Activated effector memory CD4-positive, alpha-beta T cell treated with Interleukin-2 at 50 U/mL for 16 hours (primary cell): Measurements from ENCODE around the gene FXYD4.
"Not testable (repeated sequence)": the region's sequence is repeated elsewhere in the genome, so short reads cannot be mapped to it uniquely, and the experiment has no call there.

Source experiments
- DNase-seq: peaks from one replicate; pipeline ENCODE4 v3.0.0-alpha.2; 2020

The FXYD4 gene

DNA sequence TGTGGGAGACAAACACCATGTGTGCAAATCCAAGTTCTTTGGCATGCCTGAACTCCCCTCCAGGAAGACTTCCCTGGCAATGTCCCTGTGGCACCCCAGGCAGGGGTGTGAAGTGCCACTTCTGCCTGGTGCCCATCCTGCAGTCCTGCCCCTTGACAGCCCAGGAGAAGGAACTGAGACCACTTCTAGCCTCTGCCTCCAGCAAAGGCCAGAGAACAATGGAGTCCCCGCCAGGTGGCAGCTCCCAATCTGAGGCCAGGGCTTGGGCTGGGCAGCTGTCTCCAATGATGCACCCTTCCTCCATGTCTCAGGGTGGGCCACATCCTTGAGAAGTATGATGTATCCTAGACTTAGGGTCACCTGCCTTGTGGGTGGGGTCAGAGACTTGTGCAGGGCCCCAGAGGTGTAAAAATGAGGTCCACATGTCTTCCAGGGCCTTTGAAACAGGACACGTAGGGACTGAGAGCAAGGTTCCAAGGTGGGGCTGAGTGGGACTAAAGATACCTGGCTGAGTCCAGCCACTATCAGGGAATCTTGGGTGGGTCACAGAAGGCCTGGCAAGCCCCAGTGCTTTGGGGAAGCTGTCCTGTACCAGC is 5.5 kb downstream of the FXYD4 start:
- no peak for DNase-seq

DNA sequence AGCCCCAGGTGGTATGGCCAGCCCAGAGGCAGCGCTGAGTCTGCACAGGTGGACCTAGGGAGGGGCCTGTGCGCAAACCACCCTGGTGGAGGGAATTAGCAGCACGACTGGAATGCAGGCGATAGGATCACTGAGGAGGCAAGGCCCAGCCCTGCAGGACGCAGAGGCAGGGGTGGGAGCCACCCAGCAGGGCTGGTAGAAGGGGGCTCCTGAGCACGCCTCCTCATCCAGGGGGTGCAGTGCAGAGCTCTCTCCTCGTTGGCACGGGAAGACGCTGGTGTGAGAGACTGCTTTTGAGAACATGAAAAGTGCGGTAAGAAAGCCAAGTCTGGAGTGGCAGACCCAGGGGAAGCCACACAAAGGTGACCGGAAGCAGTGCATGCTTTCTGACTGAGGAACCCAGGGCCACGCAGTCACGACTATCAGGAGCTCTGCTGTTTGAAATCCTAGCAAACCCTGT is 6.0 kb downstream of the FXYD4 start:
- DNase-seq = no peak

DNA sequence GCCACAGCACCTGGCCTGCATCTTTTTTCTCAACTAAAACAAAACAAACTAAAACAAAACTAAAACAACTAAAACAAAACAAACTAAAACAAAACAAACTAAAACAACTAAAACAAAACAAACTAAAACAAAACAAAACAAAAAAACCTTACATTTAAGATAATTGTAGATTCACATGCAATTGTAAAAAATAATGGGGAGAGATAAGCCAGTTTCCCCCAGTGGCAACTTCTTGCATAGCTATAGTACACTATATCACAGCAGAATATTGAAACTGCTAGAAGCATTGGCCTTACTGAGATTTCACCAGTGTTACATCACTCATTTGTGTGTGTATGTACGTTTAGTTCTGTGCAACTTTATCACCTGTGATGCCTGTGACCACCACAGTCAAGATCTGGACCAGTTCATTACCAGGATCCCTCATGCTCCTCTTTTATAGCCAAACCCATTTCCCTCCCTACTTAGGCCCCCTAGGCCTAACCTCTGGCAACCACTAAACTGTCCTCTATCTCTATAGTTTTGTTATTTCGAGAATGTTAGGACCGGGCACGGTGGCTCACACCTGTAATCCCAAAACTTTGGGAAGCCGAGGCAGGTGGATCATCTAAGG is 9.3 kb downstream of the FXYD4 start:
- no peak for DNase-seq

DNA sequence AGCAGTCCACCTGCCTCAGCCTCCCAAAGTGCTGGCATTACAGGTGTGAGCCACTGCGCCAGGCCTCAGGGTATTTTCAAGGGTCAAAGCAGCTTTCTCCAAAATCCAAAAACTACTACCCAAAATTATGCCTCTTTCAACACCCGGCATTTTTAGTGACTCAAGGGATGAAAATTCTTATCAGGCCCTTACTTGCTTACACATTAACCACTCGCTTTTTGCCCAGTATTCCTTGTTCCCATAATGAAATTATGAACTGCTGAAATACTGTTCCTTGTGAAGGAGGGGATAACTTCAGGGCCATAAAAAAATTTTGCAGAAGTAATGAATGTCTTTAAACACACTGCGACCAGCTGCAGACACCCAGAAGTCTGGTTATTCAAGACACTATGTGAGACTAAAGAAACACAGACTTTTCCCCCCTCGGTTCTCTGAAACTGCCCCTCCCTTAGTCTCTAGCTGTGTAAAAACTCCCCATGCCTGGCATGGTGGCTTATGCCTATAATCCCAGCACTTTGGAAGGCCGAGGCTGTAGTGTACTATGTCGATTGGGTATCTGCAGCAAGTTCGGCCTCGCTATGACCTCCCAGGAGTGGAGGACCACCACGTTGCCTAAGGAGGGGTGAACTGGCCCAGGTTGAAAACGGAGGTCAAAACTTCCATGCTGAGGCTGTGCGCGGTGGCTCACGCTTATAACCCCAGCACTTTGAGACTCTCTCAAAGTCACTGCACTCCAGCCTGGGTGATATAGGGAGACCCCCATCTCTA is 12.0 kb downstream of the FXYD4 start:
- no peak for DNase-seq

DNA sequence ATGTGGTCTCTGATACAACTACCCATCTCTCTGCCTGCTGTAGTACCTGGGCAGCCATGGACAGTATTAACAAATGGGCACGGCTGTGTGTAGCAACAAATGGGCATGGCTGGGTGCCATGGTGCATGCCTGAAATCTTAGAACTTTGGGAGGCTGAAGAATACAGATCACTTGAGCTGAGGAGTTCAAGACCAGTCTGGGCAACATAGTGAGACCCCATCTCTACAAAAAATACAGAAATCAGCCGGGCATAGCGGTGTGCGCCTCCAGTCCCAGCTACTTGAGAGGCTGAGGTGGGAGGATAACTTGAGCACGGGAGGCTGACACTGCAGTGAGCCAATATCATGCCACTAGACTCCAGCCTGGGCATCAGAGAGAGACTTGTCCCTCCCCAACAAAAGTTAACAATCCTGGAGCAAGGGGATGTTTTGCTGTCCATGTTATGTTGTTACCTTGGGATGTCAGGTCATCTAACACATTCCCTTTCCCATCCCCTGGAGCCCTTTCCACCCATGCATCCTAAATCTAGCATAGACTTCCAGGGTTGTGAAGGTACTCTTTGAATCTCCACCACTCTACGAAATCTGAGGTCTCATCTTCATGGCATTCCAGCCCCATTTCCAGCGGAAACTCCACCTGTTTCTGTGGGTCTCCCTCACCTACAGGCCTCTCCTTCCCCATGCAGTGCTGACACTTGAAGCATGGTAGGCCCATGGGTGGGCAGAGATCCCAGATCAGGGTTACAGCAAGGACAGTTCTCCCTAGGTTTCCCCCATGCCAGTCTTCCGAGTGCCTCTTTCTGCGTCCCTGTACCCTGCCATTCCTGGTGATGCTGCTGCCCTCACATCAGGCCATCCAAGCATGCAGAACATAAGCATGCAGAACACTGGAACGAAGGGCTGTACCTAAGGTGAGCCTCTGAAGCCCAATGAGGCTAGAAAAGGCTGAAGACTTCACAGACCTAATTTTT is 13.1 kb downstream of the FXYD4 start:
- no peak for DNase-seq

DNA sequence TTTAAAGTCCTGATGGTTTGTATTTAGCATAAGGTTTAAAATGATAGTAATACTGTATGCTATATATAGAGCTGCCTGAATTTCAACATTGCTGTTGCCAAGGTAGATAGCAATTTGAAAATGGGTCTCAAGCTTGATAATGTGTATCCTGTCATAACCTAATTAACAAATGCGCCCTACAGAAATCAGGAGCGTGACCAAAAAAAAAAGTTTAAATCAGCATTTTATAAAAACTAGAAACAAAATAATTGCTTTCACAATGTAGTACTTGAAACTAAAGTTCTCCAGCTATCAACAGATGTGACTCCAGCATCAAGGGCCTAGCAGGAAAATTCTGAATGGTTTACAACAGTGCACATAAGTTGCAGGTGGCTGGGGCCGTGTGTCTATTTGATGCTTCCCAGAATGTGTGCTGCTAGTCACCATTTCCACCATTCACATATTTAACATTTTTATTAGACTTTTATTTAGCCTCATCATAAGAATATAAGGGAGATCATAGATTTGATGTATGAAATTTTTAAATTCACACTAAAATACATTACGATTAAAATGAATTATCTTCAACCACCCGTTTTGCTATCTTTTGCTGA is 14.1 kb downstream of the FXYD4 start:
- no peak for DNase-seq

DNA sequence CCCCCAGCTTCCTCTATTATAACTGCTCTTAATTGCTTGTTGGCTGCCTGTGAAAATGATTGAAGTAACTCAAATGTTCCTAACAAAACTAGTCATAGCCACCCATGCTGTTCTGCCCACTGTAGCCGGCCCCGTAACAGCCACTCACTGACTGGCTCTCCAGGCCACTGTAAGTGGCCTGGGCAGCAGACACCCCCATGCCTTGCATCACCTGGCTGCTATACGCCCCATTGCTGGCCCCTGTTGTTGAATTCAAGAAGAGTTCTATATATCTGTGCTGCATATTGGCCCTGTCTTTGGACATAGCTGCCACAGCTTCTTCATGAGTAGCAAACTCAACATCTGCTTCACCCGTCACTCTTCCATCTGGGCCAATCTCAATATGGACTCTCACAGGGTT is 15.1 kb downstream of the FXYD4 start:
- no peak for DNase-seq

DNA sequence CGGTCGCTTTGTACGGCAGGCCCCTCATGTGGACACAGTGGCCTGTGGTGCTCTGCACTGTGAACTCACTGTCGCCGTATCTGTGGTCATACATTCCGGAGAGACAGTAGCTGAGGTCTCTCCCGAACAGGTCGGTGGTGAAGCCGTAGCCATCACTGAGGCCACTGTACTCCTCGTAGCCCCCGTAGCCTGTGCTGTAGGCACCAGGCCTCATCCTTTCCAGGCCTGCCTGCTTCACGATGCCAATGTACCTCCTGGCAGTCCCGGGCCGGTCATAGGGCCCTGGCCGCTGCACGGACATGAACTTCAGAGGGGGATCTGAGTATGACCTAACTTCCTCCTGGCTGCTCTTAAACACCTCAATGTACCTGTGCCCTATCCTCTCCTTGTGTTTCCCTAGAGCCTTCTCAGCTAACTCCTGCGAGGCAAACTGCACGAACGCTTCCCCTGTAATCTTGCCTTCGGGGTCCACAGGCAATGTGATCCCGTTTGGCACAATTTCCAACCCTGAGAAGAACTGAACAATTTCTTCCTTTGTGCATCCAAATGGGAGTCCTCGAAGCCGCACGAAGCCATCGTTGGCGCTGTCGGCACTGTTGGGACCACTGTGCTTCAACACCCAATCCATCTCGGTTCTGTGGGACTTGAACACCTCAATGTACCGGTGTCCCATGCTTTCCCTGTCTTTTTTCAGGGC is 15.7 kb downstream of the FXYD4 start:
- no peak for DNase-seq

DNA sequence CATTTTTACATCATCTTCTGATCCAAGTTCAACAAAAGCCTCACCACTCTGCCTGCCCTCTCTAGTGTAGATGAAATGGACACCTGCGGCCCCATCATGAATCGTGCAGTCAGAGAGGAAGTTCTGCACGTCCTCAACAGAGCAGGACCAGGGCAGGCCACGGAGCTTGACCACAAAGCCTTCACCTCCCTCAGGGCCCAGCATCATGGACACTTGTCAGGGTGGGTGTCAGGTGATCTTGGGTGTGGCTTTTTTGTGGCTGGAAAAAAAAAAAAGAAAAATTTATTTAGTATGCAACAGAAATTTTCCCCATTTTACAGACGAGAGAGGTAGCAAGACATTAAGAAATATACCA is 16.2 kb downstream of the FXYD4 start:
- no peak for DNase-seq

DNA sequence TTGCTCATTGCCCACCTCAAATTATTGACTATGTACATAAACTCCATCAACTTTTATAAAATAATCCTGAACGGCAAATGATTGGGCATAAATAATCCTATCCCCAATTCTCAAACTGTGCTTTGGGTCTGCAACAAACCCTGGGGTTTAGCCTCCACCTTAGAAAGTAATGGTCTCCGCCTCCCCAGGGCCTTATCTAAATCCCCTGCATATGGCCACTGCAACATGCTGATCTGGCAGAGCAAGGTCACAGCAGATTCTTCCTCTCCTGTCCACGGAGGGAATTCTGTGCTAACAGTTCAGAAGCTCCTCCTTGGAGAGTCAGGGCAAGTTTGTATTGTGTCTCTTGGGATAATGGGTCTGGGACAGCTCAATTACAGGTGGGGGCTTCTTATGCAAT is 18.4 kb downstream of the FXYD4 start:
- no peak for DNase-seq

DNA sequence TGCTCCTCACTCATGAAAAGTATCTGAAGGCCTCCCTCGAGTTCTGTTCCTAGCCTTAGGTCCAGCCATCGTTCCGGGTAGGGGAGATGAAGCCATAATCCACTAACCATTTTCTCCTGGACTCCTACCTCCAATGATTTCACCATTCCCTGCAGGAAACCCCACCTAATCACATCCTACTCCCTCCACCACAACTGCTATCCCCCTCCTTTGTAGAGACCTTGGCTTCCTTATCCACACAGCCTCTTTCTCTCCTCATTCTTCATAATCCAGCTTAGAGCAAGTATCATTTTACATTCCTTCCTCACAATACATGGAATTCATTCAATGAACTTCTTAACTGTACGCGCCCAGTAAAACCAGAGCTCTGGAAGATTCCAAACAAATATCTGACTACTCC is 18.9 kb downstream of the FXYD4 start:
- no peak for DNase-seq

DNA sequence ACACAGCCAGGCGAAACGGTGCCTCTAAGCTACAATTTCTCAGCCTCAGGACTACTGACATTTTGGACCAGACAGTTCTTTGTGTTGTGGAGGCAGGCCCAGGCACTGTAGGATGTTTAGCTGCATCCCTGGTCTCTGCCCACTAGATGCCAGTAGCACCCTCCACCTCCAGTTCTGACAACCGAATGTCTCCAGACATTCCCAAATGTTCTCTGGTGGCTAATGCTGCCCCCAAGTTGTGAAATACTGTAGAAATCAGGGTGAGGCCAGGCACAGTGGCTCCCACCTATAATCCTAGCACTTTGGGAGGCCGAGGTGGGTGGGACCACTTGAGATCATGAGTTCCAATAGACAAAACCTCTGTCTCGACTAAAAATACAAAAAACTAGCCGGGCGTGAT is 19.3 kb downstream of the FXYD4 start:
- DNase-seq = no peak

DNA sequence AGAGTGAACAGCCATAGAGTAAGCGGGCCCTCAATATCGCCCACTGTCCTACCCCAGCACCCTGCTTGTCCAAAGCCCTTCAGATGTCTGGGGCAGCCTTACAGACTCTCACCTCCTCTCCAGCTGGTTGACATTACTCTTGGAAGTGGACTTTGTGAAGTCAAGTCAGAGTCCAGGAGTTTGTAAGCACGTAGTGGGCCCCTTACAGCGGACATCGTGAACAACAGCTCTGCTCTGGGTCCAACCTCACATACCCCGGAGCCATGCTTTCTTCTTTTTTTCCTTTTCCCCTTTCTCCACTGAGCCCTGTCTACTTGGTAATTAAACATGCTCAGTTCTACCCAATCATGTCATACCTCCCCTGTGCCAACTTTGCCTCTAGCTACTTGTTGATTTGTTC is 20.1 kb downstream of the FXYD4 start:
- DNase-seq = no peak

DNA sequence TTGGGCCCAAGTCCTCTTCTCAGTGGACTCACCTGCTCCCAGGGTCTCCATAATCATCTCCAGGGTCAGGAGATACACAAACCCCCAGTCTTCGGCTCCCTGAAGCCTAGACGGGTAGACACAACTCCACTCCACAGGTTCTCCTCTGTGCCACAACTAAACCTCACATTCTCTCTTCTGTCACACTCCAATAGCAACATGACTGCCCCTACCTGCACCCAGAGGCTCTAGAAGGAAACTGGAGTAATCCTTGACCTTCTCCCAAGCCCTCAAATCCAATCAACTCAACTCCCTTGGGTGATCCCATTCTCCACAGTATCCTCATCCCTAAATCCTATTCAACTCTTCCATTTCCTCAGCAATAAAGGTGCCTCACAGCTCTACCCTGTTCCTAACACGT is 21.3 kb downstream of the FXYD4 start:
- DNase-seq = no peak

DNA sequence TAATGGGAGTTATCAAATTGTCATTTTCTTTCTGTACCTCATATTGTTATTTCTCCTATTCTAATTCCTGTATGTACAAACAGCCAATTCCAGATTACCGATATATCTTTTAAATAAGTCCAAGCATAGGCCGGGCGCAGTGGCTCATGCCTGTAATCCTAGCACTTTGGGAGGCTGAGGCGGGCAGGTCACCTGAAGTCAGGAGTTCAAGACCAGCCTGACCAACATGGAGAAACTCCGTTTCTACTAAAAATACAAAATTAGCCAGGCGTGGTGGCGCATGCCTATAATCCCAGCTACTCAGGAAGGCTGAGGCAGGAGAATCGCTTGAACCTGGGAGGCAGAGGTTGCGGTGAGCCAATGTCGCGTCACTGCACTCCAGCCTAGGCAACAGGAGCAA is 21.8 kb downstream of the FXYD4 start:
- DNase-seq = not testable (repeated sequence)

DNA sequence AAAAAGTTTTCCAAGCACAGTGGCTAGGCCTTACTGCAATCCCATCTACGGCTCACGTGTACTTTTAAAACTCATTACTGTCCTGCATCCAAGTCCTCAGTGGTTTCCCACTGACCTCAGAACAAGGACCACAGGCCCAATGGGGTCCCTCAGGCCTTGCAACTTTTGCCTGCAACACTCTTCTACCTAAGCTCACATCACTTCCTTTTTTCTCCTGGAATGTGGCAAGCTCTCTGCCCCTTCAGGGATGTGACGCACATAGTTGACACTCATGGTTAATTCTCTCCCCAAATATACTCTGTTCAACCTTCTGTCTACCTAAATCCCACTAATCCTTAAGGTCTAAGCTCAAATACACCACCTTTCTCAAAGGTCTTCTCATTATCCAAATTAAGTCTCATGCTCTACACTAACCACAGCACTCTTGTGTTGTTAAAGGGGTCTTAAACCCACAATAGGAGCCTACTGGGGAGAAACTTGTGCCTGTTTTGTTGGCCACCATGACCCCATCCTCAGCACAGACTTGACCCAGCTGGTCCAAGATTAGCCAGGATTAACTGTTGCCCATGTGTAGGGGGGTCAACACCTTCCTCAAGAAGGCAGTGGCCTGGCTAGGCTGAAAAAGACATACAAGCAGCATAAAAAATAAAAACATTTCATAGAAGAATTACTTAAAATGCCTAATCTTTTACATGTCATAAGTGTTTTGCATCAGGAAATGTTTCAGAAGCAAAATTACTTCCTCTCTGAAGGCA is 22.3 kb downstream of the FXYD4 start:
- DNase-seq = no peak

DNA sequence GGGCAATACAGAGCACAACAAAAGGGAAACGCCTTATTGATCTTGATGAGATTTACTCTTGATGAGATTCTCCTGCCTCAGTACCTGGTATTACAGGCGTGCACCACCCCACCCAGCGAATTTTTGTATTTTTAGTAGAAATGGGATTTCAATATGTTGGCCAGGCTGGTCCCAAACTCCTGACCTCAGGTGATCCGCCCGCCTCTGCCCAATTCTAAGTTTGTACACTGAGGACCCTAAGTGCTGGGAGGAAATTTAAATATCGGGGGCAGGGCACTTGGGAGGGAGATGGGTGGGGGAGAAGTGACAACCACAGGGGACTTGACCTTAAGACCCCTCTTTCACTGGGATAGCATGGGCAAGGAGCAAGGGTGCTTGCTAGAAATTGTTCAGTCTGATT is 23.4 kb downstream of the FXYD4 start:
- DNase-seq = no peak

DNA sequence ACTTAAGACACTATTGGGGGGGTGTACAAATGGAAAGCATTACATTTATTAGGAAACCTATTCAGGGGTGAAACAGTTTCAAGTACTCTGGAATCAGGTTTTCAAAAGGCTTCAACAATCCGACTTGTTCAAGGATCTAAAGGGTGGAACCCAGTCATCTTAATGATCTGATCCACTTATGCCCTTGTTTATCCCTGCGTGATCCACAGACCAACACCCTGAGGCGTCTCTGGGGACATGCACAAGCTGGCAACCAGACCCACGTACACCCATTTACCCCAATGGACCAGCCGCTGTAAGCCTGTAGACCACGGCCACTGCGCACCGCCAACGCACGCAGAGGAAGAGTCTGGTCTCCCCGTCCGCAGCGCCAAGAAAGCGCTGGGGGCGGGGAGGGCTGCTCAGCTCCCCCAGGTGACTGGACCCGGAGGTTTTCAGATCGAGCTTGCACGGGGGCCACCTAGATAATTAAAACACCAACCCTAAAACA is 24.2 kb downstream of the FXYD4 start:
- no peak for DNase-seq

DNA sequence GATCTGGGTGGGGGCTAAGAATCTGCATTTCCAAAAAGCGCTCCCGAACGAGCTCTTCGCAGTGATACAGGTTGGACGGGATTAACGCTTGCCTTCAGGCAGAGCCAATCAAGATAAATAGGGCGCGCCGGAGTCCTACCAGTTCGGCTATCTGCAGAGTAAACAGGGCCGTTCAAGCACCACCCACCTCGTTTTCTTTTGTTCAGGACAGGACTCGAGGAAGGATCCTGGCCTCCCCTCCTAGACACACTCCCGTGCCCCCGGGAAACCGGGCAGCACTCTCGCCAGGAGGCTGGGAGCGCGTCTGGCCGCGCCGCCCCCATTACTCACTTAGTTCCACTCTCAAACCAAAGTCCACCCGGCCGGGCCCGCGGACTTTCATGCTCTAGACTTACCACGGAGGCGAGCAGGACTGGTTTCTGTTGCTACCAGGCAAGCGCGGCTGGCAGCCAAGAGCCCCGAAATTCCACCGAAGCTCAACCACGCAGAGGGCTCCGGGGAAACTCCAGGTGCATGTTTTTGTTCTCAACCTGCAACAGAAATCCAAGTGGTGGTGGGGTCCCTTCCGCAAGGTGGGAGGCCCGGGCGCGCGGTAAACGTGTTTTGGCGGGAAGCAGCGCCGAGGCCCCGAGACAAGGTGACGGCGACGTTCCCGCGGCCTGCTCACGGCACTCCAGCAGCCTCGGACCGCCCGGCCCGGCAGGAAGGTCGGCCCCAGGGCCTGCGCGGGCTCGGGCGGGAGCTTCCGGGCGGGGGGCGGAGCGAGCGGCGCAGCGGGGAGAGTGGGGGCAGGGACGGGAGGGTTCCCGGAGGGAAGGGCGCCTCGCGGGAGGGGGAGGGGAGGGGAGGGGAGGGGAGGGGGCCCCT is 24.9 kb downstream of the FXYD4 start:
- DNase-seq = peak; percentile 63

DNA sequence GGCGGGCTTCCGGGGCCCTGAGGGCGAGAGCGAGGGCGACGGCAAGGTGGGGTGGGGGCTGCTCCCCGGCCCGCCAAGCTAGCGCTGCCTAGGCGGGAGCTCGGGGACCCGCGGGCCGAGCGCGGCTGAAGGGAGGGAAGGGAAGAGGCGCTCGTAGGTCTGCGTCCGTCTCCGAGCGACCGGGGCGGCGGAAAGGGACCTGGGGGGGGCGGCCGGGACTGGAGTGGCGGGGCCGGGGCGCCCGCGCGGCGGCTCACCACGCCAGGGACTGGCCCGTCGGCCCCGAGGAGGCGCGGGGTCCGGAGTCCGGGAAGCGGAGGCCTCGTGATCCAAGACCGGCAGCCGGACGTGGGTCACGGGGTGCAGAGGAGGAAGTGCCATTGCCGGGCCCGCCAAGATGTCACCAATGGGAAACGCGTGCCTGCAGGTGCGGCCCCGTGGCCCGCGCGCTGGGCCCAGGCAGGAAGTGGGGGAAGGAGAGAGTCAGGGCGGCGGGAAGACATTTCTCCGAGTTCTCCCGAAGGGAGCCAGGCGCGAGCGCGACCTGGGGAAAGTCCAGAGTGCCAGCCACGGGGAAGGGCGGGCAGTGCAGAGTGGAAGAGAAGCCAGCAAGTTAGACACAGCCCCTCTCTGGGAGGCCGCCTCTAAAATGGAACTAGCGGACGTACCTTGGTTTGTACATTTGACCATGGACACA is 25.6 kb downstream of the FXYD4 start:
- DNase-seq = peak; percentile 70
